GM12878 (cell line): ENCODE results near the gene CDC45. TPM values are rescaled to one million over a fixed set of nuclear protein-coding genes. Genes with fewer than 3 reads are reported as not detected.

Source experiments
- ATAC-seq: fragments of 200-7000 bp; cut with Tn5 transposase; 3 replicates; pipeline ENCODE4 v1.9.1; 2020; ENCODE audit warnings: mild to moderate bottlenecking, moderate library complexity
- BruUV-seq: library from RNA; stranded (reverse); fragments of 400-500 nt; replicated peaks from 2 replicates; lab custom pipeline; 2021; lab: Mats Ljungman, UMichigan
- CTCF ChIA-PET: fragments of 300-600 bp; sonication (Branson Sonifier 250); formaldehyde crosslinking; extraction: SDS; loops from one replicate; lab custom pipeline; 2021; ENCODE audit warnings: inconsistent platforms; lab: Yijun Ruan, JAX
- POLR2A ChIA-PET: fragments of 350-600 bp; formaldehyde crosslinking; extraction: SDS; loops from one replicate; lab custom pipeline; 2021; ENCODE audit warnings: inconsistent platforms; lab: Charles Lee
- RAD21 ChIA-PET: fragments of 300-600 bp; sonication (Branson Sonifier 250); formaldehyde crosslinking; loops from one replicate; lab custom pipeline; 2023; ENCODE audit warnings: antibody characterized with exemption; ENCODE audit not compliant: unreplicated experiment; lab: Charles Lee
- SMC1A ChIA-PET: fragments of 300-600 bp; sonication (Branson Sonifier 250); formaldehyde crosslinking; loops from one replicate; lab custom pipeline; 2023; ENCODE audit not compliant: unreplicated experiment, uncharacterized antibody; lab: Charles Lee
- DNase-seq: peaks from one replicate; pipeline ENCODE4 v3.0.0-alpha.2; 2011; ENCODE audit warnings: low read depth, low spot score
- FAIRE-seq: peaks from 3 replicates; lab custom pipeline; 2011; peaks lifted over from hg19 to GRCh38; lab: Jason Lieb, UNC
- H2AFZ ChIP-seq: 2 replicates; pipeline ENCODE4 v1.6.0; 2011; ENCODE audit warnings: low read depth, low read length, control low read depth; ENCODE audit not compliant: control insufficient read depth
- H3K27ac ChIP-seq: 2 replicates; pipeline ENCODE4 v1.5.1; 2011; ENCODE audit warnings: control low read depth; ENCODE audit not compliant: control insufficient read depth, insufficient read depth
- H3K27me3 ChIP-seq, 2 experiments: replicated peaks in 1 of 2; 2 replicates each; pipeline versions ENCODE4 v1.6.0 to v1.6.1; 2011; ENCODE audit warnings: low read length in 1 of 2; ENCODE audit not compliant: control insufficient read depth in 2 of 2, insufficient read depth in 2 of 2
- H3K36me3 ChIP-seq, 2 experiments: 2 replicates each; pipeline ENCODE4 v1.5.1; 2011; ENCODE audit warnings: low read length in 1 of 2; ENCODE audit not compliant: control insufficient read depth in 2 of 2, insufficient read depth in 2 of 2
- H3K4me1 ChIP-seq: 2 replicates; pipeline ENCODE4 v1.6.1; 2011; ENCODE audit warnings: mild to moderate bottlenecking, low read length, moderate library complexity, mixed read lengths; ENCODE audit not compliant: control insufficient read depth, insufficient read depth
- H3K4me2 ChIP-seq: 2 replicates; pipeline ENCODE4 v1.6.0; 2011; ENCODE audit warnings: control low read depth; ENCODE audit not compliant: control insufficient read depth, insufficient read depth
- H3K4me3 ChIP-seq: fragments of 200-600 bp; sonication (generic); 2 replicates; pipeline ENCODE4 v1.5.1; 2016
- H3K79me2 ChIP-seq: 2 replicates; pipeline ENCODE4 v1.6.0; 2011; ENCODE audit warnings: low read length; ENCODE audit not compliant: control insufficient read depth, insufficient read depth
- H3K9ac ChIP-seq: 2 replicates; pipeline ENCODE4 v1.8.0; 2011; ENCODE audit warnings: low read length, control low read depth, mixed read lengths; ENCODE audit not compliant: control insufficient read depth, insufficient read depth
- H3K9me3 ChIP-seq: replicated peaks from 3 replicates; pipeline ENCODE4 v1.5.1; 2011; ENCODE audit warnings: mild to moderate bottlenecking, low read length; ENCODE audit not compliant: control insufficient read depth, insufficient read depth
- H4K20me1 ChIP-seq: 2 replicates; pipeline ENCODE4 v1.6.0; 2011; ENCODE audit not compliant: control insufficient read depth, insufficient read depth
- BCLAF1 ChIP-seq: fragments of 450-650 bp; IDR thresholded peaks from 2 replicates; pipeline ENCODE4 v1.6.1; 2017; ENCODE audit warnings: antibody characterized with exemption, mild to moderate bottlenecking, moderate library complexity
- NR2C2 ChIP-seq: IDR thresholded peaks from 2 replicates; pipeline ENCODE4 v1.6.1; 2011; ENCODE audit warnings: borderline replicate concordance, low read depth; ENCODE audit not compliant: control insufficient read depth, insufficient read length
- SUPT20H ChIP-seq: IDR thresholded peaks from 2 replicates; pipeline ENCODE4 v1.6.1; 2011; ENCODE audit warnings: low read depth, mild to moderate bottlenecking, low read length, moderate library complexity, borderline replicate concordance; ENCODE audit not compliant: control insufficient read depth
- ZBTB11 ChIP-seq: fragments of 450-650 bp; formaldehyde crosslinking; IDR thresholded peaks from 2 replicates; pipeline ENCODE4 v1.5.0; 2022; ENCODE audit warnings: mild to moderate bottlenecking, missing genetic modification characterization
- WGBS: methylation state at CpG from one replicate; pipeline ENCODE4 v1.1.6; 2016; ENCODE audit warnings: low lambda C conversion rate; ENCODE audit not compliant: insufficient replicate concordance, insufficient coverage; ENCODE audit errors: missing lambda C conversion rate; 5-methylcytosine and 5-hydroxymethylcytosine counted together
- in situ Hi-C: fragments of 300-500 bp; cut with MboI; formaldehyde crosslinking; loops from 9 replicates; pipeline ENCODE4 v1.14.3; 2018; ENCODE audit warnings: mixed read lengths
- intact Hi-C: fragments of 100-400 bp; cut with micrococcal nuclease; formaldehyde crosslinking; loops from one replicate; pipeline ENCODE4 v1.14.2; 2022; ENCODE audit not compliant: unreplicated experiment
- polyA plus RNA-seq, 11 experiments: library from polyadenylated mRNA; depleted of rRNA in 4 of 11; unstranded in 6 of 11; stranded (reverse) in 5 of 11; fragments of >200 nt; fragmentation: Nextera tagmentation in 4 of 11; fragmentation: Illumina TruSeq in 1 of 11; extraction: Ambion mirVana in 4 of 11; extraction: Trizol in 1 of 11; gene quantifications; 1 replicate in 1 of 11; 2 replicates in 10 of 11; pipeline versions ENCODE4 v1.2.1 to v1.2.3, GENCODE V29; 2011 to 2016; ENCODE audit warnings: inconsistent platforms in 2 of 11, missing spikeins in 2 of 11, low read depth in 1 of 11
- total RNA-seq, 4 experiments: library from RNA; depleted of rRNA in 3 of 4; stranded (reverse); fragments of >200 nt in 3 of 4; fragmentation: Illumina TruSeq in 1 of 4; extraction: Trizol in 1 of 4; gene quantifications; 2 replicates each; pipeline versions ENCODE4 v1.2.1 to v1.2.3, GENCODE V29; 2013 to 2021

Gene CDC45
- total and polyA plus RNA-seq, 10 of the 15 experiments (the other 5 are each of a cell fraction or from before 2014, with no cell fraction given) = 40.8 to 88.5 (median 54.2) TPM

- Histone ChIP-seq H3K4me2 (peak overlapping the region; percentile 71), H4K20me1 (no peaks in the 10 kb centered on the region; the same call in 1 of the 2 replicates), H3K27me3 (no peaks in the 10 kb centered on the region), H2AFZ (no peak overlapping the region), H3K36me3 (peaks cover 6 to 8% of the 10 kb centered on the region in 2 experiments; a peak in 3 of 4 replicates), H3K27ac (no peak overlapping the region), H3K9ac (peak overlapping the region; percentile 80), H3K9me3 (no peaks in the 10 kb centered on the region), H3K4me1 (no peaks in the 10 kb centered on the region), H3K79me2 (peaks cover 38% of the 10 kb centered on the region), H3K4me3 (peak overlapping the region; percentile 85)
- WGBS = 72% methylated on average over 10 of the region's 10 CpGs
- in situ Hi-C loops = no loop called here
- TF ChIP-seq NR2C2 = no peak
- ATAC-seq (no peak), DNase-seq (no peak), FAIRE-seq (no peak)
- ChIA-PET SMC1A (interaction anchor here (1.5 to 2.0 kb wide), 4 partner anchors 21 to 335 kb away, joined by 4 to 8 read pairs (median 4); partner anchors contain the start of gene ESS2), RAD21 (interaction anchor here (0.6 to 2.0 kb wide), 3 partner anchors 12 to 302 kb away, joined by 3 to 16 read pairs (median 3); partner anchors contain the start of gene SLC25A1), CTCF (interaction anchor here (1.5 to 1.6 kb wide), 3 partner anchors 301 to 373 kb away, joined by 3 to 8 read pairs (median 4); partner anchors contain the start of gene SLC25A1), POLR2A (interaction anchor here (1.5 kb wide), 1 partner anchor 49 kb away, joined by 3 read pairs; the partner anchor contains the start of gene MRPL40)
- intact Hi-C loops = no loop called here
- no TSS peak for BruUV-seq
Observed at GRCh38 chr22:19480789-19481188, 1.1 kb downstream of the CDC45 start.

- BruUV-seq = no TSS peak
- peaks cover 6 to 8% of the 10 kb centered on the region in 2 experiments; a peak in 3 of 4 replicates for H3K36me3 ChIP-seq
- no peak overlapping the region for H3K4me2 ChIP-seq
- FAIRE-seq (no peak), DNase-seq (no peak), ATAC-seq (no peak)
- no peaks in the 10 kb centered on the region for H4K20me1 ChIP-seq
- H3K9me3 ChIP-seq = no peaks in the 10 kb centered on the region
- intact Hi-C loops = no loop called here
- H3K79me2 ChIP-seq = peaks cover 28% of the 10 kb centered on the region
- WGBS = 86% methylated on average over 9 of the region's 9 CpGs
- RAD21 ChIA-PET = no interaction called here
- TF ChIP-seq BCLAF1 (no peak), SUPT20H (no peak), ZBTB11 (CRISPR knock-in tag) (no peak)
- no peaks in the 10 kb centered on the region for H3K27me3 ChIP-seq
- H3K27ac ChIP-seq = no peak overlapping the region
- H2AFZ ChIP-seq = no peak overlapping the region
- SMC1A ChIA-PET = no interaction called here
- POLR2A ChIA-PET = no interaction called here
- no peak overlapping the region for H3K4me3 ChIP-seq
- CTCF ChIA-PET = interaction anchor here (1.0 kb wide), 1 partner anchor 148 kb away, joined by 3 read pairs; no protein-coding TSS in a partner anchor
- H3K4me1 ChIP-seq = no peaks in the 10 kb centered on the region
- no peak overlapping the region for H3K9ac ChIP-seq
- in situ Hi-C loops = no loop called here
Observed at GRCh38 chr22:19482297-19482696, 2.6 kb downstream of the CDC45 start.
